Measurements from ENCODE around the gene SBF1. TPM values are rescaled to one million over a fixed set of nuclear protein-coding genes. Genes with fewer than 3 reads are reported as not detected.

SBF1 gene
- total RNA-seq, 1 donor from 2014 or later = 144 TPM

GRCh38 chr22:50481440-50482106 lies 6.7 kb upstream of the SBF1 start, which contains the start of gene ADM2:
Gene ADM2 (plus strand): TSS chr22:50481543. CDS start chr22:50481848, 305 bp downstream.
- no peaks in the 10 kb centered on the region for H3K27me3 Mint-ChIP-seq
- no peaks in the 10 kb centered on the region for H3K36me3 Mint-ChIP-seq (ENCODE audit: low read depth)
- no peak for TF ChIP-seq CTCF (IDR thresholded peaks at IDR 0.05)
- DNase-seq (peak; percentile 69), ATAC-seq (ENCODE audit: low read depth) (peak; percentile 86)
- no peak within 1 kb of the TSS for H3K27ac Mint-ChIP-seq
- peak within 1 kb of the TSS; percentile 76 for H3K4me3 Mint-ChIP-seq
- ChIA-PET CTCF (no interaction called here), POLR2A (interaction anchor here (0.6 to 2.7 kb wide), 5 partner anchors 12 to 140 kb away, joined by 3 to 13 read pairs (median 4); no protein-coding TSS in a partner anchor)
- intact Hi-C loops (cut with micrococcal nuclease) = loop anchor here (1.0 kb wide), 1 partner anchor 11 kb away; no protein-coding TSS in a partner anchor
- peaks cover 10% of the 10 kb centered on the region for H3K4me1 Mint-ChIP-seq
- H3K9me3 Mint-ChIP-seq = no peaks in the 10 kb centered on the region

GRCh38 chr22:50481045-50481439 lies 6.2 kb upstream of the SBF1 start:
- CTCF ChIA-PET = no interaction called here
- H3K27me3 Mint-ChIP-seq = no peaks in the 10 kb centered on the region
- H3K9me3 Mint-ChIP-seq = no peaks in the 10 kb centered on the region
- H3K27ac Mint-ChIP-seq = no peak overlapping the region
- ATAC-seq (ENCODE audit: low read depth) (no peak), DNase-seq (no peak)
- H3K4me1 Mint-ChIP-seq = peaks cover 10% of the 10 kb centered on the region
- H3K4me3 Mint-ChIP-seq = peak overlapping the region; percentile 66
- no peak for TF ChIP-seq CTCF (IDR thresholded peaks at IDR 0.05)
- POLR2A ChIA-PET = interaction anchor here (0.6 to 2.7 kb wide), 6 partner anchors 9 to 140 kb away, joined by 3 to 13 read pairs (median 4); no protein-coding TSS in a partner anchor
- no peaks in the 10 kb centered on the region for H3K36me3 Mint-ChIP-seq (ENCODE audit: low read depth)
- intact Hi-C loops (cut with micrococcal nuclease) = loop anchor here (1.0 kb wide), 1 partner anchor 11 kb away; no protein-coding TSS in a partner anchor

- no peaks in the 10 kb centered on the region for H3K9me3 Mint-ChIP-seq
- intact Hi-C loops (cut with micrococcal nuclease) = loop anchor here (10.0 kb wide), 2 partner anchors 235 to 545 kb away; partner anchors contain the start of gene TUBGCP6
- peaks cover 15% of the 10 kb centered on the region for H3K4me1 Mint-ChIP-seq
- H3K36me3 Mint-ChIP-seq (ENCODE audit: low read depth) = no peaks in the 10 kb centered on the region
- ATAC-seq (ENCODE audit: low read depth) (no peak), DNase-seq (no peak)
- ChIA-PET POLR2A (interaction anchor here (2.0 to 2.7 kb wide), 2 partner anchors 10 to 28 kb away, joined by 5 to 13 read pairs; partner anchors contain the start of genes LMF2 and NCAPH2), CTCF (no interaction called here)
- H3K27ac Mint-ChIP-seq = no peak overlapping the region
- no peaks in the 10 kb centered on the region for H3K27me3 Mint-ChIP-seq
- no peak for TF ChIP-seq CTCF (IDR thresholded peaks at IDR 0.05)
- H3K4me3 Mint-ChIP-seq = peak overlapping the region; percentile 66
These were observed 4.9 kb upstream of the SBF1 start for GRCh38 chr22:50479721-50480120.

- H3K27me3 Mint-ChIP-seq = no peaks in the 10 kb centered on the region
- no peak for DNase-seq
- H3K4me3 Mint-ChIP-seq = no peak overlapping the region
- ChIA-PET CTCF (no interaction called here), POLR2A (no interaction called here)
- H3K27ac Mint-ChIP-seq = no peak overlapping the region
- peaks cover 21% of the 10 kb centered on the region for H3K4me1 Mint-ChIP-seq
- TF ChIP-seq CTCF (IDR thresholded peaks at IDR 0.05) = no peak
- H3K9me3 Mint-ChIP-seq = no peaks in the 10 kb centered on the region
- H3K36me3 Mint-ChIP-seq (ENCODE audit: low read depth) = peaks cover 2% of the 10 kb centered on the region
- ATAC-seq (ENCODE audit: low read depth) = no peak
- intact Hi-C loops (cut with micrococcal nuclease) = loop anchor here (10.0 kb wide), 2 partner anchors 233 to 543 kb away; partner anchors contain the start of gene TUBGCP6
These were observed 3.1 kb upstream of the SBF1 start for GRCh38 chr22:50477923-50478322.

GRCh38 chr22:50476868-50477267 lies 2.0 kb upstream of the SBF1 start:
- CTCF ChIA-PET = no interaction called here
- Mint-ChIP-seq H3K36me3 (ENCODE audit: low read depth) (peaks cover 2% of the 10 kb centered on the region), H3K4me1 (peaks cover 32% of the 10 kb centered on the region), H3K27me3 (no peaks in the 10 kb centered on the region), H3K27ac (no peak overlapping the region), H3K9me3 (no peaks in the 10 kb centered on the region), H3K4me3 (peak overlapping the region; percentile 52)
- ATAC-seq (ENCODE audit: low read depth) (no peak), DNase-seq (no peak)
- POLR2A ChIA-PET = no interaction called here
- intact Hi-C loops (cut with micrococcal nuclease) = loop anchor here (10.0 kb wide), 2 partner anchors 232 to 542 kb away; partner anchors contain the start of gene TUBGCP6
- no peak for TF ChIP-seq CTCF (IDR thresholded peaks at IDR 0.05)

Data from activated B cell treated with CpG ODN at 0.5 μM for 24 hours (primary cell).